ENCODE data around the gene KIAA0930. TPM values are rescaled to one million over a fixed set of nuclear protein-coding genes. Genes with fewer than 3 reads are reported as not detected.
A peak's percentile ranks its signal among the peaks of the same experiment; 100 is the strongest.

The KIAA0930 gene
- total and polyA plus RNA-seq, 2 donors (not counting 1 experiment from before 2014, with no cell fraction given) = 27.0 to 46.8 TPM

- Mint-ChIP-seq H3K27ac (peak overlapping the region; percentile 53), H3K27me3 (no peaks in the 10 kb centered on the region), H3K4me1 (peaks cover 36% of the 10 kb centered on the region), H3K4me3 (peak overlapping the region; percentile 55), H3K9me3 (ENCODE audit: insufficient read depth) (no peaks in the 10 kb centered on the region)
- Histone ChIP-seq H3K27me3 (replicated peaks in 1 of 4; ENCODE audit: control extremely low read depth in 1 of 4, control insufficient read depth in 3 of 4, insufficient read depth in 4 of 4, low read length in 3 of 4) (no peaks in the 10 kb centered on the region), H3K27ac (ENCODE audit: low read length in 2 of 2) (no peak overlapping the region), H3K4me2 (replicated peaks; ENCODE audit: low read depth, low read length, poor library complexity, severe bottlenecking) (peak overlapping the region; percentile 75), H3K4me1 (ENCODE audit: control insufficient read depth in 2 of 2, insufficient read depth in 2 of 2, low read length in 2 of 2) (peaks cover 37 to 62% of the 10 kb centered on the region in 2 donors), H3K9ac (ENCODE audit: low read length) (peak overlapping the region; percentile 53), H3K9me3 (ENCODE audit: control extremely low read depth in 1 of 3, control insufficient read depth in 2 of 3, insufficient read depth in 1 of 3, low read length in 2 of 3) (peaks cover 0 to 9% (median 0%) of the 10 kb centered on the region in 3 donors), H3K36me3 (replicated peaks in 1 of 2; ENCODE audit: control extremely low read depth in 1 of 2, control insufficient read depth in 1 of 2, extremely low read depth in 1 of 2, insufficient read depth in 2 of 2, low read length in 1 of 2) (no peaks in the 10 kb centered on the region), H2AFZ (ENCODE audit: insufficient read depth, low read depth, low read length, poor library complexity, severe bottlenecking) (peak overlapping the region; percentile 62), H3K4me3 (ENCODE audit: control extremely low read depth in 1 of 5, extremely low read depth in 1 of 5, insufficient read depth in 1 of 5, low read depth in 2 of 5, low read length in 4 of 5) (peak overlapping the region in 2 of 5 experiments; percentile 31 to 45), H3K79me2 (ENCODE audit: control insufficient read depth, insufficient read depth, low read length) (no peaks in the 10 kb centered on the region), H4K20me1 (ENCODE audit: control insufficient read depth, insufficient read depth, low read length, poor library complexity, severe bottlenecking) (no peaks in the 10 kb centered on the region)
- POLR2A ChIA-PET = interaction anchor here (1.4 to 1.5 kb wide), 2 partner anchors 11 to 15 kb away, joined by 3 to 5 read pairs; no protein-coding TSS in a partner anchor
- intact Hi-C loops (cut with micrococcal nuclease) = loop anchor here (2.0 kb wide), 1 partner anchor 33 kb away; no protein-coding TSS in a partner anchor
- DNase-seq (no peak), ATAC-seq (ENCODE audit: low read depth) (no peak)
- CTCF ChIA-PET = interaction anchor here (1.4 kb wide), 1 partner anchor 14 kb away, joined by 3 read pairs; no protein-coding TSS in a partner anchor
- TF ChIP-seq CTCF (IDR thresholded peaks at IDR 0.05) (no peak), EZH2 (IDR thresholded peaks at IDR 0.05; ENCODE audit: borderline replicate concordance, insufficient read depth, low read depth, low read length, poor library complexity, severe bottlenecking) (no peak)
- WGBS (ENCODE audit: insufficient coverage) = 88% methylated on average over 15 of the region's 16 CpGs
These were observed 44.8 kb upstream of the KIAA0930 start for GRCh38 chr22:45285263-45286058.

All from B cell (primary cell).